ENCODE results near the gene BECN2. TPM values are rescaled to one million over a fixed set of nuclear protein-coding genes. Genes with fewer than 3 reads are reported as not detected.
A peak's percentile ranks its signal among the peaks of the same experiment; 100 is the strongest.

Gene BECN2
- total and polyA plus RNA-seq, 12 donors = not detected

DNA sequence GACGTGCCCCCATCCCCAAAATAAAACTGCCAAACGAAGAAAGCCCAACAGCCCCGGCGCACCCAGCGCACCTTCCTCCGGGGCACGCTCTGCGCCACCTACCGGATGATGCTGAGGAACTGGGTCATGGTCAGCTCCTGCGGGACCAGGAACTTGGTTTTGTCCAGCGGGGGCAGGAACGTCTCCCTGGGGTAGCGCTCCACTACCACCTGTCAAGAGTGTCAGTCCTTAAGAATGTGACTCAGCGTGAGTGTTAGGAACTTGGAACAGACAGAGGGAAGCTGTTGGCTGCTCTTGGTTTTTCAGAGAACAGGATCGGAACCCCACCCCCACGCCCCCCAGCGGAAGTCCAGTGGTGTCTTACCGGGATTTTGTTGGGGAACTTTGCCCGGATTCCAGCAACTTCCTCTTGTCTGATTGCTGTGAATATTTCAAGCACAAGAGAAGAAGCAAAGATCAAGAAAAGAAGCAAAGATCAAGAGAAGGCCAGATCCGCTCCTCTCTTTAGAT, 40.9 kb downstream of the BECN2 start:
- TF ChIP-seq CTCF (IDR thresholded peaks at IDR 0.05) = peak in 5 of 6 experiments; percentile 26 to 67 (median 61)
- TF ChIP-seq POLR2A (IDR thresholded peaks at IDR 0.05) = no peak
- H3K27ac ChIP-seq = no peak overlapping the region
- intact Hi-C loops (cut with DNase I) = loop anchor here in 1 of 2 donors (10.0 kb wide), 1 partner anchor 94 kb away; no protein-coding TSS in a partner anchor
- peak; percentile 49 to 74 (median 68) for DNase-seq
- H3K27me3 ChIP-seq = no peaks in the 10 kb centered on the region
- H3K9me3 ChIP-seq (replicated peaks in 1 of 3) = no peaks in the 10 kb centered on the region
- 6 to 14% (median 11%) methylated on average over 12 to 20 of the region's 20 CpGs for WGBS, 4 donors
- H3K4me3 ChIP-seq = peak overlapping the region in 1 of 4 donors; percentile 36
- H3K36me3 ChIP-seq (replicated peaks in 1 of 2) = no peaks in the 10 kb centered on the region
- H3K4me1 ChIP-seq (replicated peaks in 1 of 2) = peaks cover 0 to 7% of the 10 kb centered on the region in 2 donors

- H3K36me3 ChIP-seq (replicated peaks in 1 of 2) = no peaks in the 10 kb centered on the region
- peak within 1 kb of the TSS in 1 of 4 donors; percentile 36 for H3K4me3 ChIP-seq
- no peak within 1 kb of the TSS for H3K27ac ChIP-seq
- no peaks in the 10 kb centered on the region for H3K27me3 ChIP-seq
- peaks cover 0 to 7% of the 10 kb centered on the region in 2 donors for H3K4me1 ChIP-seq (replicated peaks in 1 of 2)
- intact Hi-C loops (cut with DNase I) = loop anchor here in 1 of 2 donors (10.0 kb wide), 1 partner anchor 94 kb away; no protein-coding TSS in a partner anchor
- TF ChIP-seq POLR2A (IDR thresholded peaks at IDR 0.05) (no peak), CTCF (IDR thresholded peaks at IDR 0.05) (no peak)
- no peaks in the 10 kb centered on the region for H3K9me3 ChIP-seq (replicated peaks in 1 of 3)
- 52 to 62% (median 57%) methylated on average over 4 of the region's 4 CpGs for WGBS, 4 donors
- no peak for DNase-seq
Observed at GRCh38 chr1:241999026-241999425, 41.5 kb downstream of the BECN2 start, which contains the start of gene MAP1LC3C. Gene MAP1LC3C, minus strand, starts transcription at chr1:241999098. Its CDS starts 90 bp downstream, at chr1:241999008.

DNA sequence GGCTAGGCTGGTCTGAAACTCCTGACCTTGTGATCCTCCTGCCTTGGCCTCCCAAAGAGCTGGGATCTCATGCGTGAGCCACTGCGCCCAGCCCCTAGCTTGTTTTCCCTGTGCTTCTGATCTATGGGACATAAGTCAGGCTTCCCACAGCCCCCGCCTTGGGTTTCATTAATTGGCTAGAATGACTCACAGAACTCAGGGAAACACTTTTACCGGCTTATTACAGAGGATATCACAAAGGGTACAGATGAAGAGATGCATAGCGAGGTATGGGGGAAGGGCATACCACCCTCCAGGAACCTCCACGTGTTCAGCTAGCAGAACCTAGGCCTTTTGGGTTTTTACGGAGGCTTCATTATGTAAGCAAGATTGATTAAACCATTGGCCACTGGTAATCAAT, 42.9 kb downstream of the BECN2 start:
- Histone ChIP-seq H3K4me3 (no peak overlapping the region), H3K27ac (no peak overlapping the region), H3K27me3 (no peaks in the 10 kb centered on the region), H3K9me3 (replicated peaks in 1 of 3) (no peaks in the 10 kb centered on the region), H3K36me3 (replicated peaks in 1 of 2) (no peaks in the 10 kb centered on the region), H3K4me1 (replicated peaks in 1 of 2) (peaks cover 0 to 7% of the 10 kb centered on the region in 2 donors)
- intact Hi-C loops (cut with DNase I) = no loop called here
- TF ChIP-seq CTCF (IDR thresholded peaks at IDR 0.05) (no peak), POLR2A (IDR thresholded peaks at IDR 0.05) (no peak)
- DNase-seq = no peak
- WGBS, 4 donors = 83 to 92% (median 89%) methylated on average over 7 of the region's 7 CpGs

DNA sequence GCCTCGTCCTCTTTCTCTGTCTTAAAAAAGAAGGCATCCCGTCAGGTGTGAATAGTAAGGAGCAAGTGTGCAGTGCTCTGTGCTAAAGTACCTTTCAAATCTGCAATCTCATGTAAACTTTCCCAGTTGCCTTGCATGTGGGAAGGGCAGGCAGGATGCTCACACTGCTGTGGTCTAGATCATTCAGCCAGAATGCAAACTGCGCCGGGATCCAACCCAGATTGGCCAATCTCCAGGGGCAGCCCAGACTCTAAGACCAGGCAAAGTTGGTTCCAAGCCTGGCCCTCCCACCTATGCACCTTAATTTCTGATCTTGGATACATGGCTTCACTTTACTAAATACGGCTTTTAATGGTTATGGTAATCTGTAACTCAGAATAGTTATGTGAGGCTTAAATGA, 44.5 kb downstream of the BECN2 start:
- Histone ChIP-seq H3K27me3 (no peaks in the 10 kb centered on the region), H3K27ac (no peak overlapping the region), H3K9me3 (replicated peaks in 1 of 3) (no peaks in the 10 kb centered on the region), H3K36me3 (replicated peaks in 1 of 2) (no peaks in the 10 kb centered on the region), H3K4me1 (replicated peaks in 1 of 2) (peaks cover 0 to 7% of the 10 kb centered on the region in 2 donors), H3K4me3 (no peak overlapping the region)
- intact Hi-C loops (cut with DNase I) = no loop called here
- no peak for DNase-seq
- no peak for TF ChIP-seq CTCF (IDR thresholded peaks at IDR 0.05)
- WGBS, 4 donors = 65 to 78% (median 74%) methylated on average over 3 to 5 of the region's 5 CpGs
